HepG2 (cell line): ENCODE data around the gene PDE4D. TPM values are rescaled to one million over a fixed set of nuclear protein-coding genes. Genes with fewer than 3 reads are reported as not detected.

Source experiments
- ATAC-seq: fragments of 200-7000 bp; cut with Tn5 transposase; 3 replicates; pipeline ENCODE4 v1.9.1; 2020; ENCODE audit warnings: mild to moderate bottlenecking, moderate library complexity
- BruUV-seq: library from RNA; stranded (reverse); fragments of 400-500 nt; replicated peaks from 2 replicates; lab custom pipeline; 2021; lab: Mats Ljungman, UMichigan
- CTCF ChIA-PET: fragments of 300-600 bp; formaldehyde crosslinking; extraction: SDS; loops from one replicate; lab custom pipeline; 2021; ENCODE audit warnings: low total read pairs, inconsistent platforms, low intra/inter-chr PET ratio; lab: Yijun Ruan, JAX
- POLR2A ChIA-PET: fragments of 350-600 bp; sonication (Branson Sonifier 250); formaldehyde crosslinking; loops from one replicate; lab custom pipeline; 2020; ENCODE audit warnings: antibody characterized with exemption, inconsistent platforms; lab: Yijun Ruan, JAX
- DNase-seq: peaks from one replicate; pipeline ENCODE4 v3.0.0-alpha.2; 2015; ENCODE audit warnings: low spot score
- FAIRE-seq: peaks from 3 replicates; lab custom pipeline; 2011; peaks lifted over from hg19 to GRCh38; lab: Jason Lieb, UNC
- H2AFZ ChIP-seq: one replicate; pipeline ENCODE4 v1.6.1; 2011; ENCODE audit warnings: low read length, inconsistent platforms
- H3K27ac ChIP-seq: fragments of 300-600 bp; 3 replicates; pipeline ENCODE4 v1.8.0; 2011; ENCODE audit warnings: mixed run types, mild to moderate bottlenecking, mixed read lengths, low read length, inconsistent platforms; ENCODE audit not compliant: insufficient read depth; ENCODE audit errors: extremely low read length
- H3K27me3 ChIP-seq, 2 experiments: fragments of 200-600 bp in 1 of 2; 2 replicates in 1 of 2; 3 replicates in 1 of 2; pipeline versions ENCODE4 v1.6.0 to v1.8.0; 2011; ENCODE audit warnings: low read length in 2 of 2, mild to moderate bottlenecking in 2 of 2, moderate library complexity in 2 of 2, inconsistent platforms in 1 of 2; ENCODE audit not compliant: insufficient read depth in 2 of 2, control insufficient read depth in 1 of 2
- H3K36me3 ChIP-seq, 2 experiments: fragments of 200-600 bp in 1 of 2; replicated peaks in 1 of 2; 2 replicates in 1 of 2; 3 replicates in 1 of 2; pipeline versions ENCODE4 v1.5.1 to v1.8.0; 2011; ENCODE audit warnings: low read length in 2 of 2, inconsistent platforms in 1 of 2; ENCODE audit not compliant: insufficient read depth in 2 of 2, control insufficient read depth in 1 of 2
- H3K4me1 ChIP-seq: 2 replicates; pipeline ENCODE4 v1.5.1; 2012; ENCODE audit warnings: low read length, inconsistent platforms; ENCODE audit not compliant: insufficient read depth
- H3K4me2 ChIP-seq: 2 replicates; pipeline ENCODE4 v1.6.0; 2011; ENCODE audit warnings: low read depth, low read length, inconsistent platforms
- H3K4me3 ChIP-seq, 3 experiments: fragments of 200-600 bp in 1 of 3; sonication (generic), shearing (Covaris generic) in 1 of 3; replicated peaks in 1 of 3; 2 replicates each; pipeline ENCODE4 v1.5.1; 2011 to 2016; ENCODE audit warnings: low read length in 3 of 3, inconsistent platforms in 2 of 3, low read depth in 2 of 3, mild to moderate bottlenecking in 2 of 3, control low read depth in 1 of 3, mixed read lengths in 1 of 3; ENCODE audit not compliant: insufficient read depth in 1 of 3
- H3K79me2 ChIP-seq: one replicate; pipeline ENCODE4 v1.6.1; 2011; ENCODE audit warnings: low read length, inconsistent platforms; ENCODE audit not compliant: insufficient read depth
- H3K9ac ChIP-seq: 2 replicates; pipeline ENCODE4 v1.6.0; 2011; ENCODE audit warnings: mild to moderate bottlenecking, low read depth, low read length, inconsistent platforms; ENCODE audit not compliant: insufficient read depth
- H3K9me3 ChIP-seq: 2 replicates; pipeline ENCODE4 v1.5.1; 2012; ENCODE audit warnings: mild to moderate bottlenecking, low read length
- H4K20me1 ChIP-seq: 2 replicates; pipeline ENCODE4 v1.6.0; 2011; ENCODE audit warnings: inconsistent platforms, mild to moderate bottlenecking, low read length, moderate library complexity; ENCODE audit not compliant: insufficient read depth
- FOSL1 ChIP-seq: sonication (generic); formaldehyde crosslinking; IDR thresholded peaks from 2 replicates; pipeline ENCODE4 v1.9.0; 2021; ENCODE audit warnings: missing genetic modification reagents, borderline replicate concordance
- MAF1 ChIP-seq: sonication (generic); formaldehyde crosslinking; IDR thresholded peaks from 2 replicates; pipeline ENCODE4 v1.5.0; 2020; ENCODE audit warnings: missing genetic modification reagents, borderline replicate concordance
- PPARG ChIP-seq: conservative IDR thresholded peaks from 2 replicates; pipeline ENCODE4 v1.6.1; 2016; ENCODE audit warnings: missing biosample characterization, missing genetic modification reagents
- TBL1XR1 ChIP-seq: fragments of 150-350 bp; IDR thresholded peaks from 2 replicates; pipeline ENCODE4 v1.6.1; 2014; ENCODE audit warnings: borderline replicate concordance, low read length; ENCODE audit not compliant: partially characterized antibody
- TSC22D2 ChIP-seq: sonication (generic); formaldehyde crosslinking; IDR thresholded peaks from 2 replicates; pipeline ENCODE4 v1.5.1; 2020; ENCODE audit warnings: missing genetic modification reagents, mild to moderate bottlenecking, borderline replicate concordance
- ZNF672 ChIP-seq: sonication (generic); formaldehyde crosslinking; IDR thresholded peaks from 2 replicates; pipeline ENCODE4 v1.8.1; 2022; ENCODE audit warnings: missing genetic modification reagents
- ZSCAN22 ChIP-seq: sonication (generic); formaldehyde crosslinking; IDR thresholded peaks from 2 replicates; pipeline ENCODE4 v1.4.0; 2020; ENCODE audit warnings: mild to moderate bottlenecking, missing genetic modification reagents
- WGBS: methylation state at CpG from one replicate; pipeline ENCODE4 v1.1.6; 2017; ENCODE audit warnings: low lambda C conversion rate; 5-methylcytosine and 5-hydroxymethylcytosine counted together
- in situ Hi-C: cut with HindIII; loops from 2 replicates; pipeline ENCODE4 v1.10.0; 2017; ENCODE audit warnings: low pct_unique_long_range_greater_than_20kb; ENCODE audit not compliant: extremely low pct_ligation_motif_present
- intact Hi-C: fragments of 100-400 bp; cut with micrococcal nuclease; formaldehyde crosslinking; loops from one replicate; pipeline ENCODE4 v1.10.0; 2022; ENCODE audit not compliant: unreplicated experiment
- polyA plus RNA-seq, 8 experiments: library from polyadenylated mRNA; depleted of rRNA in 3 of 8; stranded (reverse) in 7 of 8; unstranded in 1 of 8; fragments of >200 nt; fragmentation: Illumina TruSeq in 4 of 8; extraction: Trizol in 4 of 8; gene quantifications; 2 replicates each; pipeline versions ENCODE4 v1.2.1 to v1.2.3, GENCODE V29; 2011 to 2016; ENCODE audit warnings: low read depth in 4 of 8, missing spikeins in 1 of 8, mixed read lengths in 1 of 8; ENCODE audit not compliant: insufficient read depth in 1 of 8
- total RNA-seq, 5 experiments: library from RNA; depleted of rRNA; stranded (reverse); fragments of >200 nt; fragmentation: Illumina TruSeq; extraction: Trizol; gene quantifications; 2 replicates each; pipeline ENCODE4 v1.2.3, GENCODE V29; 2016; ENCODE audit warnings: low read depth in 1 of 5

Gene PDE4D
- total and polyA plus RNA-seq, 2 of the 13 experiments (the other 11 are each of a cell fraction or from before 2014, with no cell fraction given): 7.0 to 12.2 TPM

DNA sequence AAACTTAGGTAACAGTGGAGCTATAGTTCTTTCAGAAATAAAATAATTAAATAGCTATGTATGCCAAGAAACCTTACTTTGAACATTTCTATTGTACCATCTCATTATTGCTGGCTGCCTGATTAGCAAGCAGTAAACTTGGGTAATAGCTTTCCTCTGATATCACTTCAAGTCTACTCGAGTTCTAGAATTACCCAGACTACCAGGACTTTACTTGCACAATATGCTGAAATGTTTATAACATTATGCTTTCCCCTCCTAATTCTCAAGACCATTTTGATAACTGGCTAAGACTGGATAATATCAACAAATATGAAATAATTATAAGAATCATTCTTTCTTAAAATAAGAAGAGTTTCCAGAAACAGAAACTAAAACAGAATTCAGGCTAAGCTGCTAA is 798.0 kb downstream of the PDE4D start:
- Histone ChIP-seq H3K4me3 (no peak overlapping the region), H3K27me3 (no peaks in the 10 kb centered on the region; a peak in 1 of 5 replicates), H3K4me2 (no peak overlapping the region), H3K9me3 (no peaks in the 10 kb centered on the region), H2AFZ (no peak overlapping the region), H3K9ac (no peak overlapping the region), H3K79me2 (no peaks in the 10 kb centered on the region), H3K4me1 (peaks cover 17% of the 10 kb centered on the region), H3K36me3 (no peaks in the 10 kb centered on the region), H3K27ac (no peak overlapping the region), H4K20me1 (no peaks in the 10 kb centered on the region)
- BruUV-seq: no TSS peak
- WGBS: 28% methylated on average over 1 of the region's 1 CpG
- FAIRE-seq: no peak
- intact Hi-C loops (no loop called here), in situ Hi-C loops (no loop called here)
- ChIA-PET CTCF (no interaction called here), POLR2A (interaction anchor here (1.1 kb wide), 1 partner anchor 56 kb away, joined by 3 read pairs; no protein-coding TSS in a partner anchor)
- no peak for TF ChIP-seq TBL1XR1
- no peak for TF ChIP-seq PPARG (CRISPR knock-in tag)
- TF ChIP-seq FOSL1: no peak
- no peak for TF ChIP-seq ZNF672 (CRISPR knock-in tag)
- TF ChIP-seq ZSCAN22 (CRISPR knock-in tag): no peak
- ATAC-seq: no peak
- no peak for DNase-seq

DNA sequence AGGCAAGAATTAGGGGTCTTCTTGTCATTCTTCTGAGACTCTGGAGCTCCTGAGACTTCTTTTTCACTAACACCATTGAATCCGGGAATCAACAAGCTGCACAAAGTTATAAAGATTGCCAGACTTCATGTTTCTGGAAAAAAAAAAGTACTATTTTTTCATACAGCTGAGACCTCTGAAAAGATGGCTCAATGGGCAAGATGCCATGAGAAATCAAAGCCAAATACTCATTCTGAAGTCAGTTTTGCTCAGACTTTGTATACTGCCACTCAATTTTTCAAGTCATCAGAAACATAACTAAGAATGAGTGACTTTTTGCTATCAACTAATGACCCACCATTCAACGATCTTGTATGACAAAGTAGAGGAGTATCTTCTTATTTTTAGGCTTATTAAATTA is 798.7 kb downstream of the PDE4D start:
- Histone ChIP-seq H3K27ac (no peak overlapping the region), H3K79me2 (no peaks in the 10 kb centered on the region), H3K4me3 (no peak overlapping the region), H3K9me3 (no peaks in the 10 kb centered on the region), H2AFZ (no peak overlapping the region), H4K20me1 (no peaks in the 10 kb centered on the region), H3K4me2 (no peak overlapping the region), H3K9ac (no peak overlapping the region), H3K36me3 (no peaks in the 10 kb centered on the region), H3K27me3 (no peaks in the 10 kb centered on the region; a peak in 1 of 5 replicates), H3K4me1 (peaks cover 17% of the 10 kb centered on the region)
- WGBS: 32% methylated on average over 2 of the region's 2 CpGs
- BruUV-seq: no TSS peak
- ATAC-seq (no peak), FAIRE-seq (no peak), DNase-seq (no peak)
- POLR2A ChIA-PET: interaction anchor here (1.1 kb wide), 1 partner anchor 56 kb away, joined by 3 read pairs; no protein-coding TSS in a partner anchor
- intact Hi-C loops: no loop called here
- no peak for TF ChIP-seq MAF1 (CRISPR knock-in tag)
- TF ChIP-seq TSC22D2: no peak
- CTCF ChIA-PET: no interaction called here
- in situ Hi-C loops: no loop called here
